Subcutaneous adipose tissue (tissue), 4 donors: ENCODE results near the gene VSX1. TPM values are rescaled to one million over a fixed set of nuclear protein-coding genes. Genes with fewer than 3 reads are reported as not detected.

Experiments used
- total RNA-seq, 4 donors: library from RNA; depleted of rRNA; stranded (reverse); fragments of >200 nt; gene quantifications; one replicate each; pipeline ENCODE4 v1.1.0, GENCODE V29; 2016
- TF ChIP-seq, protein P1 (sequence below): fragments of 450-650 bp; IDR thresholded peaks from one replicate; pipeline ENCODE4 v1.5.1; 2016; ENCODE audit warnings: low read depth, mild to moderate bottlenecking, control low read depth, antibody characterized with exemption, moderate library complexity

Gene VSX1
- total RNA-seq, 4 donors from 2014 or later, result not detected

DNA sequence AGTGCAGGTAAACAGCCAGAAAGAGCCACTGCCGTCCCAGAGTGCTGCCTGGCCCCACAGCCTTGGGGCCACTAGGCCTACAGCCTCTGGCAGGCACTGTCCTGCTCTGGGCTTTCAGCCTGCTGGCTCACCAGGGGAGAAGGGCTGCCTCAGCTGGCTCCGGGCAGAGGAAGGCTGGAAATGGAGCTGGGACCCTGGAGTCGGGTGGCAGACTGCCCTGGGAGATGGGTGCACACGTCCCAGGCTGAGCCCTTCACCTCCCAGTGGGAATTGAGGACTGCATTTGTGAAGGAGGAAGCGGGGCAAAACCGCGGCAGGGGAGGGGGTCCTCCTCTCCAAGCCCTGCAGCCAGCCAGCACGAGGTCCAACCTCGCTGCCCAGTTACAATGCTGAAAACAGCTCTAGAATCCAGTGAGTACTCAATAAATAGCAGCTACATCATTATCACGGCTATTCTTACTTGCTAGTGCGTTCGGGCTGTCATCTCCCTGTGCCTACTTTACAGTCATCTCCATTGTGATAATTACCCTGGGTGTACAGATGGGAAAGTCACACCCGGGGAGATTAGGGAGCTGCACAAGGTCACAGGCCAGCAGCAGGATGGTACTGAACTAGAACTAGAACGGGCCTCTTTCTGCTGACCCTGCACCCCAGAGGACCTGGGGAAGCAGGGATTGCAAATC lies 37.1 kb downstream of the VSX1 start:
- TF ChIP-seq, protein P1, sequence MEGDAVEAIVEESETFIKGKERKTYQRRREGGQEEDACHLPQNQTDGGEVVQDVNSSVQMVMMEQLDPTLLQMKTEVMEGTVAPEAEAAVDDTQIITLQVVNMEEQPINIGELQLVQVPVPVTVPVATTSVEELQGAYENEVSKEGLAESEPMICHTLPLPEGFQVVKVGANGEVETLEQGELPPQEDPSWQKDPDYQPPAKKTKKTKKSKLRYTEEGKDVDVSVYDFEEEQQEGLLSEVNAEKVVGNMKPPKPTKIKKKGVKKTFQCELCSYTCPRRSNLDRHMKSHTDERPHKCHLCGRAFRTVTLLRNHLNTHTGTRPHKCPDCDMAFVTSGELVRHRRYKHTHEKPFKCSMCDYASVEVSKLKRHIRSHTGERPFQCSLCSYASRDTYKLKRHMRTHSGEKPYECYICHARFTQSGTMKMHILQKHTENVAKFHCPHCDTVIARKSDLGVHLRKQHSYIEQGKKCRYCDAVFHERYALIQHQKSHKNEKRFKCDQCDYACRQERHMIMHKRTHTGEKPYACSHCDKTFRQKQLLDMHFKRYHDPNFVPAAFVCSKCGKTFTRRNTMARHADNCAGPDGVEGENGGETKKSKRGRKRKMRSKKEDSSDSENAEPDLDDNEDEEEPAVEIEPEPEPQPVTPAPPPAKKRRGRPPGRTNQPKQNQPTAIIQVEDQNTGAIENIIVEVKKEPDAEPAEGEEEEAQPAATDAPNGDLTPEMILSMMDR, result no peak

GRCh38 chr20:25044261-25044560 lies 37.7 kb downstream of the VSX1 start:
- TF ChIP-seq, protein P1, result no peak

DNA sequence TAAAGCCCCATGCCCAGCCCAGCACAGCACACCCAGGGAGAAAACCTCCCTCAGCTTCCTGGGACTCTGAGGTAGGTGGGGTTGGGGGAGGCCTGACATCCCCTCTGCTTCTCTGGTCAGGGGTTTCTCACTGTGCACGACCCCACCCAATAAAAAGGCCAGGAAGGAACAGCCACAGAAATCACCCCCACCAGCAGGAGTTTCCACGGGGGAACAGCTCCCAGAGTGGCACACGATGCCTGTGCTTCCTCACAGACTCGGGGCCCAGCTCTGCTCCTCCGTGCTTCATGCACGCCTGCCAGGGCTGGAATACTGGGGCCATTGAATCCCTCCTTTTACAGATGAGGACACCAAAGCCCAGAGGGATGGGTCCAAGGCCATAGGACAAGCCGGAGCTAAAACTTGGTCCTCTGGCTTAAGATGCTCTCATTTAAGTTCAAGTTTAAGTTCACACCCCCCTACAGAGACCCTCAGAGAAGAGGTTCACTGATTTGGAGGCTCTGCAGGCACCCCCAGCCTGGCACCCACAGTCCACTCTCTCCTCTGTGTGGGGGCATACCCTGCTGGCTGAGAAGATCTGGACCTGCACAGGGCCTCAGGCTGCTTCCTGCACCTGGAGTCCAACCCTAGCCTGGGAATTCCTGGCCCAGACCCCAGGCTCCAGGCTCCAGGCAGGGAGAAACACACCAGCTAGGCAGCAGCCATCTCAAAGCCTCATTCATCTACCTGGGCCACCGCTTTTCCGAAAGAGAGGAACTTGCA lies 38.3 kb downstream of the VSX1 start:
- TF ChIP-seq, protein P1, result no peak

- TF ChIP-seq, protein P1, result no peak
Observed at GRCh38 chr20:25042531-25043498, 39.1 kb downstream of the VSX1 start.

DNA sequence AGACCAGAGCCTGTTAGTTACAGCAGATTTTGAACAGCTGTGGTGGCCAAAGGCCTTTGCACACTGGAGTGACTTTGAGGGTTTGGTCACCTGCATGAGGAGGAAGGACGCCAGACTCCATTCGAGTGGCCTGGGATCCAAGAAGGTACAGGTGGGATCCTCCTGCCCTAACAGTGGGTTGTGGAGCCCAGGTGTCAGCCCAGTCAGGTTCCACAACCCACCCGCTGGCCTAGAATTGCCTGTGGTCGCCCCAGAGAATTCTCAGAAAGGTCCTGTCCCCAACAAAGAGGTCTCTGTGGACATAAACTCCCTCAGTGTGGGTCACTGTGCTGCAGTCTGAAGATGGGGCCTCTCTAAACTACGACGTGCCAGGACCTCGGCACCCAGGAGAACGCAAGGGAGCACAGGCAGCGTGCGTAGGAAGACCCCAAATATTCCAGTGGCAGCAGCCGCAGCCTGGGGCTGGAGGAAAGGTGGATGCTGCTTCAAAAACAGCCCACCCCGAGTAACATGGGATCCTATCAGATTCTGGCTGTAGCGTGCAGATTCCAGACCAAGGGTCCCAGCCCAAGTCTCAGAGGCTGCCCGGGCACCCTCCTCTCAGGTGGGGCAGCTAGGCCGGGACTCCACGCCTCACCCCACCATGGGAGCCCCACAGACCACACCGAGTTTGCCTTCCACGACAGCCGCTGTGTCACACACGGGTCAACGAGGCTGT lies 40.0 kb downstream of the VSX1 start:
- TF ChIP-seq, protein P1, result no peak

- TF ChIP-seq, protein P1, result no peak
Observed at GRCh38 chr20:25040438-25040831, 41.5 kb downstream of the VSX1 start.
